ENCODE data around the gene TSHZ2.
"Not testable (repeated sequence)": the region's sequence is repeated elsewhere in the genome, so short reads cannot be mapped to it uniquely, and the experiment has no call there.

The TSHZ2 gene

DNA sequence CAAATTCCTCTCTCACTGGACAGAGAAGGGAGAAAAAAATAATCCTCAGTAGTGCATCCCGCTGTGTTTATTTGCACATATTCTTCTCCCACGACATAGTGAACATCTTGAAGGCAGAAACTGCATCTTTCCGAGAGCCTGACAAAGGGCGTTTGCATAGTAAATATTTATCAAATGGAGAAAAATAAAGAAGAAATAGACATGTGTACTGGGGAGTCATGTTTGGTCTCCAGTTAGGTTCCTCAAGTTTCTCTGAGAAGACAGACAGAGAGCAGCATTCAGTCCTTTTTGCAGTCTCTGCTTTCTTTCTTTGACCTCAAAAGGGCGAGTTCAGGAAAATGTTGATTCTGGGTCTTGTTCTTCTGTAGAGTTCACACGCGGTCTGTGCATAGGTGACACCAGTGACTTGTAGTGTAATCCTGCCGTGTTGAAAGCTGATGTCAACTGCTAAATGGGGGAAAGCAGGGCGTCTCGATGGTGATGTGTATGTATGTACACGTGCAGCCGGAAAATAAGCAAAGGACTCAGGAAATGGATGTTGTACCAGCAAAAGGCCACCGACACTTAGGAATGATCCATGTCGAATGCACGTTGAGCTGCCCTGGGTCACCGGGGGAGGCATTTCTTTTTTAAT is 335.9 kb downstream of the TSHZ2 start:
- DNase-seq (ENCODE audit: low read depth in 2 of 2), result no peak

- DNase-seq (ENCODE audit: low read depth in 2 of 2), result no peak
Measured at GRCh38 chr20:53309515-53309914, 337.4 kb downstream of the TSHZ2 start.

DNA sequence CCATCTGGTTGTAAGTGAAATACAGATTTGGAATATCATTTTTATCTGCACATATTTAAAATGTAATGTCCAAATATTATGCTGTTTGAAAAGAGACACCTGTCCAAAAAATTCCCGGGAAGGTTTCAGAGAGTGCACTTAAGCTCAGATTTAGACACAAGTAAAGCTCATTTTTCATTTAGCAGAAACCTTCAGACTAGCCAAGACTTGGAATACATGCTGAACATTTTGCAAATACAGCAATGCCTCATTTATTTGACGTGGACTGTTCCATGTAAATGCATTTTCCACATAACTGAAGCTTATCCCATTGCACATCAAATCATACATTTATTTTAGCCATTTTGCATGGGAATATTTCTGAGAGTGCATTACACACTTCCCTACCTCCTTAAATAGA is 340.8 kb downstream of the TSHZ2 start:
- no peak for DNase-seq (ENCODE audit: low read depth in 2 of 2)

- no peak for DNase-seq (ENCODE audit: low read depth in 2 of 2)
Measured at GRCh38 chr20:53316206-53316937, 344.2 kb downstream of the TSHZ2 start.

- no peak for DNase-seq (ENCODE audit: low read depth in 2 of 2)
Measured at GRCh38 chr20:53319200-53319599, 347.0 kb downstream of the TSHZ2 start.

DNA sequence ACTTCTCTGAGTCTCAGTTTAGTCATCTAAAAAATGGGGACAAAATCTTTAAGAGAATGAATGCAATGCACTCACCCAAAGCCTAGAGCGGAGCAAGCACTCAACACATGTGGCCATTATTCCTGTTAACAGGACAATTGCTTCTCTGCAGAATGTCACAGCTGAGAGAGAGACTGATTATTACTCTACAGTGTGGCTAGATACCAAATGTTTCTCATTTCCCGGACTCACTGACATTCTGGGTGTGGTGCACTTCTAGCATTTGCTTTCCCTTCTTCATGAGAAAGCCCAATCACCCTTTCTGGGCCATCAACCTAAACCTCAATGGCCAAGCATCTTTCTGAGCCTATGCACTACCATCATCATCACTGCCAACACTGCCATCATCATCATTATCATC is 347.6 kb downstream of the TSHZ2 start:
- no peak for DNase-seq (ENCODE audit: low read depth in 2 of 2)

DNA sequence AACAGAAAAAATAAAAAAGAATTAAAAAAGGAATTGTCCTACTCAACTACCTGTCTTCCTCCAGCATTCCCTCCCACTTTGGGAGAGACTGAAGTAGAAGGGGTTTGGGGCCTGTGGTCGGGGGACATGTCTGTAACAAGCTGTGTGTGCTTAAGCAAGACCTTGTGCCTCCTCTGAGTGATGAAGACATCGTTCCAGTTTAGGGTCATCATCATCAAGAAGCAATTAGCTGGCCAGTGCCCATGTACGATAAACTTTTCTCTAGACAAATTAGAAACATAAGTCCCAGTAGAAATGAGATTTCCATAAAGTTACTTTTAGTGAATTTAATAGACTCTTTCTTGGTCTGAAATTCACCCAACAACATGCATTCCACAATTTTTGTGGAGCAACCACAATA is 348.5 kb downstream of the TSHZ2 start:
- DNase-seq (ENCODE audit: low read depth in 2 of 2), result no peak

DNA sequence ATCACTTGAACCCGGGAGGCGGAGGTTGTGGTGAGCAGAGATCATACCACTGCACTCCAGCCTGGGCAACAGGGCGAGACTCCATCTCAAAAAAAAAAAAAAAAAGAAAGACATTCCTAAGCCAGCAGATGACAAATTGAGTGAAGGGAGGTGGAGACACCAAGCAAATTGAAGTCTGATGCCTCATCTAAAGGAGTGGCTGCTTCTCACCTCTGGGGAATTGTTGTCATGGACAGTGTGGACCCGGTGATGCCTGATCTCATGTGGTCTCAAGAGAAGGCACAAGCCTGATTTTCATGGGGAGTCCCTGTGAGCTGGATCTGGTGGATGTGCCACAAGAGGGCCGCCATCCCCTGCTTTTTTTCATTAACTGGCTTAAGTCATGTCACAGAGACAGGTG is 349.4 kb downstream of the TSHZ2 start:
- no peak for DNase-seq (ENCODE audit: low read depth in 2 of 2)

DNA sequence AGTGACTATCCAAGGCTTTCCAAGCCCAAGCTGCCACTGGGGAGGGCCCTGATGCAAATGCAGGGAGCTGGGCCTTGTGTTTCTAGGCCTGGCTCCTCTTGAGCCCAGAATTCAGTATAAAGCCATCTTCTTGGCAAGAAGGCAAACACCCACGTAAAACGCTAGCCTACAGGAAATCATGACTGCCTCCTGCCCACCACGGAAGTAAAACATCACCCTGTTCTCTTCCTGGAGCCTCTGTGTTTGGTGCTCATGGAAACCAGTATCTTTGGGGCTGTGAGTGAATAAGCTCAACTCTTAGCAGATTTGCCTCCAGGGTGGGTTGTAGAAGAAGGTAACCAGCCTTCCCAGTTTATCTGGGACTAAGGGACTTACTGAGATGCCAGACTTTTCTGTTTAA is 350.5 kb downstream of the TSHZ2 start:
- DNase-seq (ENCODE audit: low read depth in 2 of 2), result no peak

GRCh38 chr20:53323460-53323859 is 351.3 kb downstream of the TSHZ2 start:
- not testable (repeated sequence) for DNase-seq (ENCODE audit: low read depth in 2 of 2)

GRCh38 chr20:53324816-53325215 is 352.7 kb downstream of the TSHZ2 start:
- DNase-seq (ENCODE audit: low read depth in 2 of 2), result no peak

DNA sequence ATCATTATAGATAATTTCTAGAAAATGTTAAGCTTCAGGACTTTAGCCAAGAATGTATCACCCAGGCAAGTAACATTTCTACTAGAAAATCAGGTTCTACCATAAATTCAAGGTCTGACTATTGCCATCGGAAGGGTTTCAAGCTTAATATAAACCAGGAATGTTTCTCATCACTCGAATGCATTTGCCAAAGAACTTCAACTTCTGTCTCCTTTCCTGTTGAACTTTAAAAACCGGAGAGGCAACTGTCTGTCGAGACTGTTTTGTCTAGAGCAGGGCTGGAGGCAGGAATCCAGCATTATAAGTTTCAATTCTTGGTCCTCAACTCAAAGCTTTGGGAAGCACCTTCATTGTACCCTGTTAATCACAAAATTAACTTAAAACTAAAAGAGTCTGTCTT is 356.8 kb downstream of the TSHZ2 start:
- no peak for DNase-seq (ENCODE audit: low read depth in 2 of 2)

GRCh38 chr20:53329781-53330180 is 357.6 kb downstream of the TSHZ2 start:
- no peak for DNase-seq (ENCODE audit: low read depth in 2 of 2)

DNA sequence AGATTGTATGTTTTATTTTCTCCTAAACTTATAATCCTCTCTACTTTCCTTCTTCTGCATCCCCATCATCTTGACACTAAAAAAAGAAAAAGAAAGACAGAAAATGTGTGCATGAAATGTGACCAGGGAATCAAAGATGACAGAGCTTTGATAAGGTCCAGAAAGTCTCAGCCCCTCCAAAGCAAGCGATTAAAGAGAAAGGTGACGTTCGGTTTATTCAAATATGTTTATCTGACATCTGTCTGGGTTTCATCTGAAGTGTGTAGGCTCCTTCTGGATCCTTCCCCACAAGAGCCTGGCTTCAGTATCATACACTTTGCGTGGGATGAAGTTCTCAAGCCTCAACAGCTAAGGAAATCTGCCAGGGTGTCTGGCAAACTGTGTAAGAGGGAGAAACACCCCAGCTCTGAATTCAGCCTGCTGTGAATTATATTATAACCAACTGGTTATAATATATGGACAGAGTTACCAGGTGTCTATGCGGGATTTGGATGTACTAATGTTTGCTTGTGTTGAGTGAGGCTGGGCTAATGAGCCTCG is 358.5 kb downstream of the TSHZ2 start:
- DNase-seq (ENCODE audit: low read depth in 2 of 2), result no peak

- peak; percentile 40 to 47 for DNase-seq (ENCODE audit: low read depth in 2 of 2)
Measured at GRCh38 chr20:53331151-53331973, 359.2 kb downstream of the TSHZ2 start.

DNA sequence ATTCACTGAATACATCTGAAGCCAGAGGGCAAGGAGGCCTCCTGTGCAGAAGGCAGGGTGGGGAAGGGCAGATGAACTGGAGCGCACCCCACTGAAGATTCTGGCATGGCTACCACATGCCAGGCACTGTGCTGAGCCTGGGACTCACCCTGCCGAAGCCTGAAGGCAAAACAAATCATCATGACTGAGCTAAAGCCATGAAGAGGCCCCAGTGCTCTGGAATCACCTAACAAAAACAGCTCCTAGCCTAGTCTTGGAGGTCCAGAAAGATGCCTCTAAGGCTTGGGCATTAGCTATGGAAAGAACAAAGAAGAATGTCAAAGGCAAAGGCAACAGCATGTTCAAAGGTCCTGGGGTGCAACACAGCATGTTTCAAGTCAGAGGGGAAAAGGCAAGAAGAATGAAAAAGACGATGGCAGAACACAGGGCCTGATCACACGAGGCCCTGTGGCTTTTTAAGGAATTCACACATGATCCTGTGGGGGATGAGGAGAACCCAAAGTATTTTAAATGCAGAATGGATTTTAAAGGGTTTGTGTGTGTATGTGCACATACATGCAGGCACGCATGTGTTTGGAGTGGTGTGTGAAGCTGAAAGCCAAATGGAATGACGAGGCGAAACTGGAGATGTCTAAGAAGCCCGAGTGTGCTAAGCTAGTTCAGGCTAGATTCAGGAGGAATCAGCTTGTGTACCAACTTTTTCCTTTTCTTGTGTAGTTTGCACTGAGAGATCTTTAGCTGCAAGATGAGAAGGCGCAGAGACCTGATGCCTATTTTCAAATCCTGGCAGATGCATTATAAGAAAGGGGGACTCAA is 360.1 kb downstream of the TSHZ2 start:
- no peak for DNase-seq (ENCODE audit: low read depth in 2 of 2)

DNA sequence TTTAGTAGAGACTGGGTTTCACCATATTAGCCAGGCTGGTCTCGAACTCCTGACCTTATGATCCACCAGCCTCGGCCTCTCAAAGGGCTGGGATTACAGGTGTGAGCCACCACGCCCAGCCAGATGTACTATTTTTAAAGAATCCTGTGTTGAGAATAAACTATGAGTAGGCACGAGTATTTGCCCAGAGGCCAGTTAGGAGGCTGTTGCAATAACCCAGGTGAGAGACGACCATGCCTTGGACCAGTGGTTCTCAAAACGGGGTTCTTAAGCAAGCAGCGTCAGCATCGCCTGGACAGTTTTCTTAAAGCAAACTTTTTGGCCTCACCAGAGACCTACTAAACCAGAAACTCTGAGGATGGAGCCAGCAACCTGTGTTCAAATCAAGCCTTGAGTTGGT is 362.7 kb downstream of the TSHZ2 start:
- no peak for DNase-seq (ENCODE audit: low read depth in 2 of 2)

DNA sequence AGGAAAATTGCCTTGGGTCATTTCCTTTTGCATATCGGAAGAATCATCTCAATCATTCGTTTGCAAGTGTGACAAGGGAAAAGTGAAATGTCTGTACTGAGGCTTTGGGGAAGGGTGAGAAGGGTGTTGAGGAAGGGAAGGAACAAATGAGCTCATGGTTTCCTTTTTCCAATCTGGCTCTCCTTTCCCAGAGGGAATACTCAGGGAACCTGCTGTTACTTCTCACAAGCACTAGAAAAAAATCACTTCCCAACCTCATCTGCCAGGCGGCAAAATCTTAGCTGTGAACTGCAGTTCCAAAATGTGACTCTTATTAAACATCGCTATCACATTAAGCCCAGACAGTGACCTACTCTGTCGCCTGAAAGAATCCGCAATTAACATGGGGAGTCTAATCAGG is 363.4 kb downstream of the TSHZ2 start:
- no peak for DNase-seq (ENCODE audit: low read depth in 2 of 2)

GRCh38 chr20:53336892-53337291 is 364.7 kb downstream of the TSHZ2 start:
- no peak for DNase-seq (ENCODE audit: low read depth in 2 of 2)

DNA sequence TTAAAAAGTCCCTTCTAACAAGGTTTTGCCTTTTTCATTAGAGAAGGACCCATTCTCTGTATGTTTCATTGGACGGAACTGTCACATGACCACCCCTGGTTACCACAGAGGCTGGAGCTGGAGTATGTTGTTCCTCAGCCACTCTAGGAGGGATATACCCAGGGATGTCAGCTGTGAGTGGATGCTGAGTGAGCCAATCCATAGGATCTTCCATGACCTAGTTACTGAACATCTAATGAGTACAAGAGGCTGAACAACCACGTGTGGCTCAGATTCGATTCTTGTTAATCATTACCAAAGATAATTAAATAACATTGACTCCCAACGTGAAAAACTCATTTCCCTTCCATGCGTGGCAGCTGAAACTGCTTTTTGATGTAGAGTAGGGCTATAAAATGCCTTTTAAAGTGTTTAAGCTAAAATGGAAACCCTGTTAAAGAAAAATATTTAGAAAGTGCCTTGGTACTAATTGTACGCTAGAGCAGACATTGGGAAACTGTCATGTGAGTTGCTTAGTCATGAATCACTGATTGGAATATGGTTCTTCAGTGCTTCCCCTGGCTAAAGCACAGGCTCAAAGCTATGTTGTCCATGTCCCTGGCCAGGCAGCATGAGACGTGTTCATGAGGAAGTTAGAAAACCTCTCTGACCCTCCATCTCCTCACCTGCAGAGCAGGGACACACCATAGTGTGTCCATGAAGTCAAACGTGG is 365.4 kb downstream of the TSHZ2 start:
- DNase-seq (ENCODE audit: low read depth in 2 of 2), result no peak

- no peak for DNase-seq (ENCODE audit: low read depth in 2 of 2)
Measured at GRCh38 chr20:53338716-53339115, 366.6 kb downstream of the TSHZ2 start.
